Measurements from ENCODE around the gene COL6A2.

COL6A2 gene

GRCh38 chr21:46122758-46123683 lies 25.1 kb downstream of the COL6A2 start:
- H3K36me3 Mint-ChIP-seq = no peaks in the 10 kb centered on the region
- peaks cover 5% of the 10 kb centered on the region for H3K4me1 Mint-ChIP-seq
- H3K9me3 Mint-ChIP-seq = peaks cover 6% of the 10 kb centered on the region
- peaks cover 8% of the 10 kb centered on the region for H3K27me3 Mint-ChIP-seq
- no peak overlapping the region for H3K27ac Mint-ChIP-seq
- ATAC-seq (ENCODE audit: low read depth) (no peak), DNase-seq (ENCODE audit: low spot score in 2 of 2) (no peak)
- H3K4me3 Mint-ChIP-seq = no peak overlapping the region

- no peak for DNase-seq (ENCODE audit: low spot score in 2 of 2)
- H3K4me1 Mint-ChIP-seq = peaks cover 5% of the 10 kb centered on the region
- no peaks in the 10 kb centered on the region for H3K36me3 Mint-ChIP-seq
- no peak for ATAC-seq (ENCODE audit: low read depth)
- no peak overlapping the region for H3K27ac Mint-ChIP-seq
- peaks cover 8% of the 10 kb centered on the region for H3K27me3 Mint-ChIP-seq
- peaks cover 6% of the 10 kb centered on the region for H3K9me3 Mint-ChIP-seq
- H3K4me3 Mint-ChIP-seq = no peak overlapping the region
Measured at GRCh38 chr21:46124083-46124925, 26.4 kb downstream of the COL6A2 start.

- H3K9me3 Mint-ChIP-seq = peaks cover 6% of the 10 kb centered on the region
- peaks cover 5% of the 10 kb centered on the region for H3K4me1 Mint-ChIP-seq
- H3K27ac Mint-ChIP-seq = no peak overlapping the region
- ATAC-seq (ENCODE audit: low read depth) = no peak
- DNase-seq (ENCODE audit: low spot score in 2 of 2) = no peak
- no peaks in the 10 kb centered on the region for H3K36me3 Mint-ChIP-seq
- no peak overlapping the region for H3K4me3 Mint-ChIP-seq
- H3K27me3 Mint-ChIP-seq = peaks cover 8% of the 10 kb centered on the region
Measured at GRCh38 chr21:46124926-46125845, 27.3 kb downstream of the COL6A2 start.

DNA sequence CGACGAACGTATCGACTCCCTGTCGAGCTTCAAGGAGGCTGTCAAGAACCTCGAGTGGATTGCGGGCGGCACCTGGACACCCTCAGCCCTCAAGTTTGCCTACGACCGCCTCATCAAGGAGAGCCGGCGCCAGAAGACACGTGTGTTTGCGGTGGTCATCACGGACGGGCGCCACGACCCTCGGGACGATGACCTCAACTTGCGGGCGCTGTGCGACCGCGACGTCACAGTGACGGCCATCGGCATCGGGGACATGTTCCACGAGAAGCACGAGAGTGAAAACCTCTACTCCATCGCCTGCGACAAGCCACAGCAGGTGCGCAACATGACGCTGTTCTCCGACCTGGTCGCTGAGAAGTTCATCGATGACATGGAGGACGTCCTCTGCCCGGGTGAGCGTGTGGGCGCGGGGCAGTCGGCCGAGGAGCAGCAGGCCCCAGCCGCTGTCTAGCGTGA lies 28.0 kb downstream of the COL6A2 start:
- DNase-seq (ENCODE audit: low spot score in 2 of 2) (no peak), ATAC-seq (ENCODE audit: low read depth) (no peak)
- Mint-ChIP-seq H3K36me3 (no peaks in the 10 kb centered on the region), H3K27me3 (peaks cover 8% of the 10 kb centered on the region), H3K4me3 (no peak overlapping the region), H3K27ac (no peak overlapping the region), H3K9me3 (peaks cover 6% of the 10 kb centered on the region), H3K4me1 (peaks cover 5% of the 10 kb centered on the region)

DNA sequence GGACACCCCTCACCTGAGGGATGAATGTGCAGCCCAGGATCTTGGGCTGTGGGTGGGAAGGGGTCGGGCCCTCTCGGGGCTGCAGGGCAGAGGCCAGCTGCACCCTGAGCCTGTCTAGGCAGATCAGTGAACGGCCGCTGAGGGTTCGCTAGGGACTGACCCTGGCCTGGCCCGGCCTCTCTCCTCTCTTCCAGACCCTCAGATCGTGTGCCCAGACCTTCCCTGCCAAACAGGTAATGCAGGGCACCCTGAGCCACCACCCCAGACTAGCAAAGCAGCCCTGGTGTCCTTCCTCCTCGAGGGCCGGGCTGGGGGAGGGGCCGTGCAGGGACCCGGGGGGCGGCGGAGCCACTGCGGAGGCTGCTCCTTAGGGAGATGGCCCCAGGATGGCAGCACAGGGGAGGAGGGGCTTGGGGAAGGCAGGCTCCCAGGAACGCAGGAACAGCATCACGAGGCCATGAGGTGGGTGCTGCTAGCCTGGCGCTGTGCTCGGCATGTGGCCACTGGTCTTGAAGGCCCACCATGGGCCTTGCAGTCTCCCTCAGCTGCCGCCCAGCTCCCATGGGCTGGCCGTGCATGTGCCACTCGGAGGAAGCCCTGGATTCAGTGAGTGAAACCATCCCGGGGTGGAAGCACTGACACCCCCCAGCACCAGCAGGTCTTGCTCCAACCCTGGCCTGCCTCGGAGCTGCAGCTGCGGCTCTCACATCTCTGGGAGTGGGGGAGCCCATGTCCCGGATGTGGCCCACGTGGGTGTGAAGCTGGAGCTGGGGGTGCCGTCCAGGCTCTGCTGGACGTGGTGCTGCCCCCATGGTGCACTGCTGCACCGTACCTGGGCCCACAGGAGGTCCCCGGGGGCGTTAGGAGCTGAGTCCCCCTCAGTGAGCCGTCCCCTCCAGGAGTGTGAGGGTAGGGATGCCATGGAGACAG lies 28.7 kb downstream of the COL6A2 start:
- Mint-ChIP-seq H3K4me1 (peaks cover 5% of the 10 kb centered on the region), H3K9me3 (peaks cover 6% of the 10 kb centered on the region), H3K27ac (no peak overlapping the region), H3K27me3 (peaks cover 8% of the 10 kb centered on the region), H3K36me3 (no peaks in the 10 kb centered on the region), H3K4me3 (no peak overlapping the region)
- DNase-seq (ENCODE audit: low spot score in 2 of 2) = no peak
- no peak for ATAC-seq (ENCODE audit: low read depth)

DNA sequence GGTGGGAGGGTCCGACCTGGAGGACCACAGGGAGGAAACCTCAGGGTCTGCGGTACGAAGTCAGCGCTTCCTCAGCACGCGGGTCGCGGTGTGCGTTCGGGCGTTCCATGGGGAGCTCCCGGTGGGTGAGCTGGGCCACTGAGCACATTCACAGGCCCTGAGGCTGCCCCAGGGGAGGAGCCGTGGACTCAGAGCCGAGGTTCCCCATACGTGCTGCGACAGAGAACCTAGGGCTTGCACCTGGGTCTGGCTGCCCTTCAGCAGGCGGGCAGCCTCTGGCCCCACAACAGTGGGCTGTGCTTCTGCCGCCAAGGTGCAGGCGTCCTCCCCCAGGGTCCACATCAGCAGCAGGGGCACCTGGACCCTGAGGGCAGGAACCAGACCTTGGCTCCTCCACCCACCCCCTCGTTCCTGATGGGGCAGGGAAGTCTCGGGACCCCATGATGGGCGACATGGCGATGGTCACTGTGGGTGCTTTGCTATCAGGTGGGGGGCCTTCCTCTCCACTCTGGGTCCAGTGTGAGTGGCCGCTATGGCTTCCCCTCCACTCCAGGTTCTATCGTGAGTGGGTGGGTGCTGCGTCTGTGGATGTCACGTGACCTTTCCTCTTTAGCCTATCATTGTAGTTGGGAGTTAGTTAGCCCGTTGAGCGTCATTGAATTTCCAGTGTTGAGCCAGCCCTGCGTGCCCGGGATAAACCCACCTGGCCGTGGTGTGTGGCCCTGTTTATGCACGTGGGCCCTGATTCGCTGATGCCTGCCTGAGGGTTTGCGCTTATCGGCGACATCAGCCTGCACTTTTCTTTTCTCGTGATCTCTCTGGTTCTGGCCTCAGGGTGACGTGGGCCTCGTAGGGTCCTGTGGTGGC lies 29.6 kb downstream of the COL6A2 start:
- Mint-ChIP-seq H3K27me3 (peaks cover 6% of the 10 kb centered on the region), H3K27ac (no peak overlapping the region), H3K36me3 (no peaks in the 10 kb centered on the region), H3K4me1 (peaks cover 5% of the 10 kb centered on the region), H3K9me3 (peaks cover 6% of the 10 kb centered on the region), H3K4me3 (no peak overlapping the region)
- DNase-seq (ENCODE audit: low spot score in 2 of 2) (no peak), ATAC-seq (ENCODE audit: low read depth) (no peak)

GRCh38 chr21:46128106-46128932 lies 30.4 kb downstream of the COL6A2 start:
- H3K4me3 Mint-ChIP-seq = no peak overlapping the region
- peaks cover 6% of the 10 kb centered on the region for H3K27me3 Mint-ChIP-seq
- H3K4me1 Mint-ChIP-seq = peaks cover 5% of the 10 kb centered on the region
- no peak for ATAC-seq (ENCODE audit: low read depth)
- no peaks in the 10 kb centered on the region for H3K36me3 Mint-ChIP-seq
- H3K9me3 Mint-ChIP-seq = peaks cover 5% of the 10 kb centered on the region
- H3K27ac Mint-ChIP-seq = no peak overlapping the region
- DNase-seq (ENCODE audit: low spot score in 2 of 2) = no peak

GRCh38 chr21:46128933-46129571 lies 31.1 kb downstream of the COL6A2 start:
- Mint-ChIP-seq H3K36me3 (no peaks in the 10 kb centered on the region), H3K9me3 (no peaks in the 10 kb centered on the region), H3K4me3 (no peak overlapping the region), H3K27ac (no peak overlapping the region), H3K27me3 (no peaks in the 10 kb centered on the region), H3K4me1 (no peaks in the 10 kb centered on the region)
- DNase-seq (ENCODE audit: low spot score in 2 of 2) (no peak), ATAC-seq (ENCODE audit: low read depth) (no peak)

DNA sequence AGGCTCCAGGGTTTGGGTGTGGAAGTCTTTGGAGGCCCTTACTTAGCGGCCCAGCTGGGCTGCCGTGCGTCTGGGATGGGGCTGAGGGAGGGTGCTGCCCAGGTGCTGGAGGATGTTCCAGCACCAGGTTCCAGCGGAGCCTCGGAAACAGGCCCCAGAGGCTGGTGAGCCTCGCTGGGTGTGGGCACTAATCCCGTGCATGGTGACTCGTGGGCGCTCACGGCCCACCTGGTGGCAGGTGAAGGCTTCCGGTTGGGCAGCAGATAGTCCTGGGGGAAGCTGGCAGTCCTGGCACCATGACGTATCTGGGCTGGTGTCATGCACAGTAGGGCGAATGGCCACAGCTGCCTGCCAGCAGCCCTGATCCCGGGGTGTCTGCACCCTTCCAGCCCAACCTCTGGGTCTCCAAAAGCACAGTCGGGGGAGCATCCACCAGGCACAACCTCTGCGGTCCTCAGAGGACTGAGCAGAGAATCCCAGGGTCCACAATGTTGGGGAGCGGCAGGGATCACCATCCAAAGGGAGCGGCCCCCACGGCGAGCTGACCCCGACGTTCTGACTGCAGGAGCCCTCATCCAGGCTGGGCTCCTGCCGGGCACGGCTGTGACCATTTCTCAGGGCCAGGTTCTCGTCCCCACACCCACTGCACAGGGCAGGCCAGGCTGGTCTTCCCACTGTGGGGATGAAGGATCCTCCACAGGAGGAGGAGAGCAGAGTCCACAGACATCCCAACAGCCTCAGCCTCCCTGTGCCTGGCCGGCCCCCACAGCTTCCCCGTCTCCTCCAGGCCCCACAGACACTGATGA lies 32.1 kb downstream of the COL6A2 start:
- no peaks in the 10 kb centered on the region for H3K4me1 Mint-ChIP-seq
- H3K4me3 Mint-ChIP-seq = no peak overlapping the region
- DNase-seq (ENCODE audit: low spot score in 2 of 2) (no peak), ATAC-seq (ENCODE audit: low read depth) (no peak)
- H3K9me3 Mint-ChIP-seq = no peaks in the 10 kb centered on the region
- no peak overlapping the region for H3K27ac Mint-ChIP-seq
- H3K36me3 Mint-ChIP-seq = no peaks in the 10 kb centered on the region
- no peaks in the 10 kb centered on the region for H3K27me3 Mint-ChIP-seq

- H3K9me3 Mint-ChIP-seq = no peaks in the 10 kb centered on the region
- H3K4me1 Mint-ChIP-seq = no peaks in the 10 kb centered on the region
- no peak for ATAC-seq (ENCODE audit: low read depth)
- H3K36me3 Mint-ChIP-seq = no peaks in the 10 kb centered on the region
- H3K27ac Mint-ChIP-seq = no peak overlapping the region
- no peak for DNase-seq (ENCODE audit: low spot score in 2 of 2)
- H3K27me3 Mint-ChIP-seq = peaks cover 5% of the 10 kb centered on the region
- H3K4me3 Mint-ChIP-seq = no peak overlapping the region
Measured at GRCh38 chr21:46130831-46131587, 33.1 kb downstream of the COL6A2 start.
